Measurements from ENCODE around the gene CD3D.

GRCh38 chr11:118322721-118323120 is 19.8 kb downstream of the CD3D start:
- TF ChIP-seq CTCF (conservative IDR thresholded peaks at IDR 0.05; ENCODE audit: low read depth, low read length), result no peak
- TF ChIP-seq EZH2 (IDR thresholded peaks at IDR 0.05; ENCODE audit: low read length, unreplicated experiment), result no peak
- no peak for TF ChIP-seq EZH2phosphoT487 (IDR thresholded peaks at IDR 0.05; ENCODE audit: borderline replicate concordance, low read length)

All from PC-3 (cell line).